GM19240 (cell line): ENCODE data around the gene RTN4R.
"Not testable (repeated sequence)": the region's sequence is repeated elsewhere in the genome, so short reads cannot be mapped to it uniquely, and the experiment has no call there.

Experiments used
- DNase-seq: peaks from one replicate; pipeline ENCODE4 v3.0.0; 2011; ENCODE audit warnings: low spot score; ENCODE audit not compliant: insufficient read length

Gene RTN4R

DNA sequence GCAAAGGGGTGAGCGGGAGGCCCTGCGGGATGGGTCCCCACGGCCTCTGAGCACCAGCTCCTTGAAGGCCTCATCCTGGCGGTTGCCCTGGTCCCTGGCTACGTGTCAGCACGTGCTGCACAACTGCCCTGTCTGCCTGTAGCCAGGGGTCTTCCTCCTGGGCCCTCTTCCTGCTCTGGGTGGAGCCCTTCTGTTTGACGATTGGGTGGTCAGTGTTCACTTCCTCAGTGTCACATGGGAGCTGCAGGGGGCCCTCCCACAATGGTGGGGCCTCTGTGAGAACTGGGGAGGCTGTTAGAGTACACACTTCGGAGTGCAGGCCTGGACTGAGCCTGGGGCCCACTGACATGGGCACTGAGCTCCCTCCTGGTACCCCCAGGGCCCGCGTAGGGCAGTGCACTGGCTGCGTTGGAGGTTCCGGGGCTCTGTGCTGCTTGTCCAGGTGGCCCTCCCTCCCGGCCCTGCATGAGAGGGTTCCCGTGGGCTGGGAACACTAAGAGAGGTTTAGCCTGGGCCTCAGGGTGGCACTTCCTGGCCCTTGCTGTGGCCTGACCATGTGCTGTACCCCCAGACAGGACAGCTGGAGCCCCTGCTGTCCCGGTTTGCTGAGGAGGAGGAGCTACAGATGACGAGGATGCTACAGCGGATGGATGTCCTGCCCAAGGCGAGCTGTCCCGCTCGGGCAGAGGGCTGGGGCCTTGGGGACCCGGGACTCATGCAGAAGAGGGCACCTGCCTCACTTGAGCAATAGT is 38.0 kb upstream of the RTN4R start:
- no peak for DNase-seq

- DNase-seq, result not testable (repeated sequence)
Measured at GRCh38 chr22:20305230-20305893, 37.2 kb upstream of the RTN4R start.

- no peak for DNase-seq
Measured at GRCh38 chr22:20304646-20305045, 36.5 kb upstream of the RTN4R start.

- not testable (repeated sequence) for DNase-seq
Measured at GRCh38 chr22:20303229-20303534, 35.1 kb upstream of the RTN4R start.

DNA sequence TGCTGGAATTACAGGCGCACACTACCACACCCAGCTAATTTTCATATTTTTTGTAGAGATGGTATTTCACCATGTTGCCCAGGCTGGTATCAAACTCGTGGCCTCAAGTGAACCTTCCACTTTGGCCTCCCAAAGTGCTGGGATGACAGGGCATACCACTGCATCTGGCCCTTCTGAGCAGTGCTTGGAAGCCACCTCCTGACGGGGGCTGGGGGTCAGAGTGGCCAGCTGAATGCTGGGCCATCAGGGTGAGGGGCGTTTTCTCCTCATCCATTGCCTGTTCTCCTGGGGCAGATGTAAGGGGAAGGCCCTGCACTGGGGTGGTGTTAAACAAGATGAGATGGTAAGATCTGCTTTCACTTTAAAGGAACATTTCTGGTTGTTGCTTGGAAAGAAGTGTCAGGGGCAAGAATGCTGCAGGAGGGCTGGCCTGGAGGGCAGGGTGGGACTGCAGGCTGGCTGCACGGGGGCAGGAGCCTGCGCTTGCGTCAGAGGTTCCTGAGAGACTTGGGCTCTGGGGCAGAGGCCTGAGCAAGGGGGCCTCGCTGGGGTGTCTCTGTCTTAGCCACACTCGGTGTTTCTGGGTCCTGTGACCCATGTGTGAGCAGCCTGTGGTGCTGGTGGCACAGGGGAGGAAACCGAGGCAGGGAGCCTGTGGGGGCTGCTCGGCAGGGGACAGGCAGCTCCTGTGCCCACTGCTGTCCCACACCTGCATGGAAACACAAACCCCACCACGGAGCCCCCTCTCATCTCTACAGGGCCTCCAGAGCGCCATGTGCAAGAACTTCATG is 34.5 kb upstream of the RTN4R start:
- DNase-seq, result no peak

- no peak for DNase-seq
Measured at GRCh38 chr22:20299746-20300136, 31.6 kb upstream of the RTN4R start.

DNA sequence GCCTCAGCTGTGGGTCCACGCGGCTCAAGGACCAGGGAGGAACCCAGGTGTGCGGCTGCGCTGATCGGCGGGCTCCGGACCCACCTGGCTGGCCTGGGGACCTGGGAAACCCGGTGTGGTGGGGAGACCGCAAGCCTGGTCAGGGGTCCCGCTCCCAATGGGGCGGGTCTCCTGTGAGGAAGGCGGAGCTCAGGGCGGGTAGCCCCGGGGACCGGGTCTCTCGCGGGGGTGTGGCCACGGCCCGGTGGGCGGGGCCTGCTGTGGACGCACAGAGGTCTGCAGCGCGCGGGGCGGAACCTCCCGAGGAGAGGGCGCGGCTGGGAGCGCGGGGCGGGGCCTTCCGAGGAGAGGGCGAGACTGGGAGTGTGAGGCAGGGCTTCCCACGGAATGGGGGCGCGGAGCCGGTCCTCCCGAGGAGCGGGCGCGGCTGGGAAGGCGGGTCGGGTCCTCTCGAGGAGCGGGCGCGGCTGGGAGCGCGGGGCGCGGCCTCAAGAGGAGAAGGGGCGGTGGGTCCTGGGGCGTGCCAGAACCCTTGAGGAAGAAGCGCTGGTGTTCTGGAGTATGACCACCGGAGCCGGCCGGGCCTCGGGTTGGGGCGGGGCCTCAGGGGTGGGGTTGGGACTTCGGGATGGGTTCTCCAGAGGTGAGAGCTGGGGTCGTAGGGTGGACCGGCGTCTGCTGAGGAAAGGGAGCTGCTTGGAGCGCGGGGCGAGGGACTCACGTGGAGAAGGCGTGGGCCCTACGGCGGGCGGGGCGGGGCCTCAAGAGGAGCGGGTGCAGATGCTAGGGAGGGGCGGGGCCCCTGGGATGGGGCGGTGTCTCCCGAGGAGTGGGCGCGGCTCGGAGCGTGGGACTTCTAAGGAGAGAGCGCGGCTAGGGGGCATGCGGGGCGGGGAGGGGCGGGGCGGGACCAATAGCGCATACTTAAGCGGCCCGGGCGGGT is 31.0 kb upstream of the RTN4R start:
- DNase-seq, result peak; percentile 60

DNA sequence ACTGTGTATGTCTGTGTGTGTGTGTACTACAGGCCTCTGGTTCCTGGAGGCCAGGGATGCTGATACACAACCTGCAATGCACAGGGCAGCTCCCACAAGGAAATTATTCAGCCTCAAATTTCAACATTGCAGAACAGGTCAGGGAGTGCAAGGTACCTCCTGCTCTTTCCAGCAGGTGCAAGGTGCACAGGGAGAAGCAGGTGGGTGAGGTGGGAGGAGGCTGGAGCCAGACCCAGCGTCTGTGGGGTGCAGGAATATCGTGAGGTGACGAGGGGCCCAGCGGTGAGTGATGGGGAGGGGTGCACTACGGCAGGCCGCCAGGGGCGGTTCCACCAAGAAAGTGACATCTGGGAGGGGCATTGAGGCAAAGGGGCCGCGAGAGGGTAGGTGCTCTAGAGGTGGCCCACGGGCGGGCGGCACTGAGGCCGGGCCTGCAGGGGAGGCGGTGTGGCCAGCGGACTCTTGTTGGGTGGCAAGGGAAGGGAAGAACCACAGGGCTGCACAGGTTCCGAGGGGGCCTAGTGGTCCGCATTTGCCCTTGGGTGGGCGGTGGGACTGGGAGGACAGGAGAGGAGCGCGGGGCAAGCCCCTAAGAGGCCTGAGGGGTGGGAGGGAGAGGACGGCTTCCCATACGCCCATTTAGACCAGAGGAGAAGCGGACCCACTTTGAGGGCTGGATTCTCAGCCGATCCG is 30.1 kb upstream of the RTN4R start:
- no peak for DNase-seq

- no peak for DNase-seq
Measured at GRCh38 chr22:20297414-20298109, 29.4 kb upstream of the RTN4R start.

DNA sequence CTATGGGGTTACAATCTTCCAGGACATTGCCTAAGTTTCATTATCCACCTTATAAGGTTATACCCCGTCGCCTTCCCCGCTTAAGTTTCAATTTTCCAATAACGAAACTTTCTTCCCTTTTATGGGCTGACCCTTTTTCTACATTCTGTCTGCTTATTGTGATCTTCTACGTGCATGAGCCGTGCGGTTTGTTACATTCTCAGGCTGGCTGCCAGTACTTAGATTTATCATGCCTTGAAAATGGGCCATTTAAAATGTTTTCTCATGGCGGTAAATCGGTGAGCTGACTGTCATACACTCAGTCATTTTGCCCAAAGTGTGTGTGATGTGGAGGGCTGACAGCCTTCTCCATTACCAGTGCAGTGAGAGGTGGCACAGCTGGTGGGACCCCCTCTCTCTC is 28.5 kb upstream of the RTN4R start:
- DNase-seq, result no peak

- DNase-seq, result no peak
Measured at GRCh38 chr22:20295262-20296064, 27.3 kb upstream of the RTN4R start.

- DNase-seq, result no peak
Measured at GRCh38 chr22:20292673-20293232, 24.6 kb upstream of the RTN4R start.

GRCh38 chr22:20292108-20292507 is 24.0 kb upstream of the RTN4R start:
- no peak for DNase-seq

DNA sequence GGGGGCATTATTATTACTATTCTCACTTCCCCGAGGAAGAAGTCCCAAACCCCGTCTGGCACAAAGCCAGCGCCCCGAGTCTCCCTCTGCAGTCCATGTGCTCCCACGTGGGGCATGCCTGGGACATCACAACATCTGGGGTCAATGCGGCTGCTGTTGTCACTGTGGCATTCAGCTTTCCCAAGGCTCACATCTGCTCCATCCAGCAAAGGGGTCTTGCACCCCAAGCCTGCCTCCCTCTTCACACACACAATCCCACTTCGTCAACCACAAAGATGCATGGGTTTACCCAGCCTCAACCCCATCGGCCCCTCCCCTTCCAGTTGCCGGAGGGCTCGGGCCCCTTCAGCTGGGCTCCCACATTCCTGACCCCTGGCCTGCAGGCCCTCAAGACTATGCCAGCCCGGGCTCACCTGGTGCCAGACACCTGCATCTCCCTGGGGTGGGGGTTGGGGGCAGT is 23.5 kb upstream of the RTN4R start:
- DNase-seq, result no peak

DNA sequence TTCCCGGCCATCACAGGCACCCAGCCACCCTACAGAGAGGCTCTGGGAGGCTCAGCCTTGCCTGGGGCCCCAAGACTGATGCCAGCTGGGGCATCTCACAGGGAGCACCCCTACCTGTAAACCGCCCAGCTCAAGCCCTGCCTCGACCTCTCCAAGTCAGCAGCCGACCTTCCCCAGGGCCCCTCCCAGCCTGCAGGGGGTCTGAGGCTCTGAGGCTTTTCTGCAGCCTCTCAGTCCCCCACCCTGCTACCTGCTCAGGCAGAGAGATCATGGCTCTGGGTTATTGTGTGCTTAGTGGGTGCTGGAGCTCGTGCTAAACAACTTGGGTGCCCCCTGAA is 23.1 kb upstream of the RTN4R start:
- no peak for DNase-seq

DNA sequence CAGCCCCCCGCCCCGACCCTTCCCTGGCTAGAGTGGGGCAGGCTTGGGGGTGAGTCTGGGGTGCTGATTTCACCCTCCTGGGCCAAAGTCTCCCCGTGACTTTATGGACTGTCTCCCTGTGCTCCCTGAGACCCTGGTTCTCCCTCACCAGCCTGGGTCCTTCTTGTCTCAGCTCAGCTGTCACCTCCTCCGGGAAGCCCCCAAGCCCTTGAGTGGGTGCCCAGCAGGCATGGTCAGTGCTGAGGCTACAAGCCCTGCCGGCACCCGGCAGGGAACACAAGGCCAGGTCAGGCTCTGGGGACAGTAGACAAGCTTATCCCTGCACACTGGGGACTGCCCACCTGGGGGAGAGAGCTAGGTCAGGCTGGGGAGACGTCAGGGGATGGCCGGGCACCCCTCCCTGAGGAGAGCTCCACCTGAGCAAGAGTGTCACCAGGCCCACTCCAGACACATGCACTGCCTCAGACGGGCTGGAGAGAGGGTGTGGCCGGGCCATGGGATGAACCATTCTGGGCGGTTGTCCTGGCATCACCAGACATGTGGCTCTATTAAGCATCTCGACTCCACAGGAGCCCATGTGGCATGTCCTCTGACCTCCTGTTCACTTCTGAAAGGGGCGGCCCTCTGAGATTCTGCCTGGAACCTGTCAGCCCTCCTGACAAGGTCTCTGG is 22.6 kb upstream of the RTN4R start:
- no peak for DNase-seq

DNA sequence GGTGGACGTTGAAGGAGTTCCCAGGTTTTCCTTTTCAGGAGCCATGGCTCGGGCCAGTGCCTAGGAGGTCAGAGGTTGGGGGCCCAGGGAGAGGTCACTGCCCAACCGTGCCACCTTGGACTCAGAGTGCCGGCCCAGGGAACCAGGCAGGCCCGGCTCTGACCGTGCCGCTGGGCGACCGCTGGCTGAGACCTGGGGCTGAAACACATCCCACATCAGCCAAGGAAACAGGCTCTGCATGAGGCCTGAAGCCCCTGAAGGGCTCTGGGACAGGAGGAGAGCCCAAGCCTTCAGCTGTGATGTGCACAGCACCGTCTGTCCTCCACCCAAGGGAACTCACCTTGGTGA is 21.9 kb upstream of the RTN4R start:
- no peak for DNase-seq

DNA sequence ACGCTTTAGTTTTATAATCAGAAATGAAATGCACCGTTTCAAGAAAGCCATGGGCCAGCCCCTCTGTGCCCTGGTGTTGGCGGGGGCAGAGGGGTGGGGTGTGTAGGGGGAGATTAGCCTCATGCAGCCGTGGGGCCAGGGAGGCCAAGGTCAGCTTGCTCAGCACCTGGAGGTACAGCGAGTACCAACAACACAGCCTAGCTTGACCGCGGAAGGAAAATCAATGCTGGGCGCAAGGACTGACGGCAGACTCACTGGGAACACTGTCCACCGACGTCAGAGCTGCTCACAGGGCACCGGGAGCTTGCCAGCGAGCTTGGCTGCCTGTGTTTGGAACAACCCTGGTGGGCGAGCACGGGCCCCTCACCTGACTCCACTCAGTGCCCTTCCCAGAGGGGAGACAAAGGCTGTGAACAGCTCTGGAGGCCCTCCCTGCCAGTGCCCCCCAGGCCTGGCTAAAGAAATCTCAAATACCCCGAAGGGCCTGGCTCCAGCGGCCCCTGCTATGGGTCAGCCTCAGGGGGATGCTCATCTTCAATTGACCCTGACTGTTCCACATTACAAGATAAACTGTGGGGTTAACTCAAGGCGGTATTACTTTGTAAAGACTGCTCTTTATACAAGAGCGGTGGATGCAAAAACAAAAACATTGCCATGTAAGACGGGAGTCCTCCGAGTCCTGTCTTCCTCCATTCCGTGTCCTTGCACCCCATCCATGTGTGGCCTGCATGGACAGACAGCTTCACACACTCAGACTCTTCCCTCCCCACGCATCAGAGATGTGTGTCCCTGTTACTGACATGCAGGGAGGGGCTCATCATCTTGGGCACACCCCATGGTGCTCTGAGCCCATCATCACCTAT is 21.3 kb upstream of the RTN4R start:
- not testable (repeated sequence) for DNase-seq
